DMS53 treated with DMSO at 0.1 percent for 48 hours (cell line): ENCODE measurements around the gene VAPA.
"Not testable (repeated sequence)": the region's sequence is repeated elsewhere in the genome, so short reads cannot be mapped to it uniquely, and the experiment has no call there.

Experiments
- DNase-seq: peaks from one replicate; lab custom pipeline; 2025; ENCODE audit not compliant: unreplicated experiment; lab: John Stamatoyannopoulos, UW

The VAPA gene

DNA sequence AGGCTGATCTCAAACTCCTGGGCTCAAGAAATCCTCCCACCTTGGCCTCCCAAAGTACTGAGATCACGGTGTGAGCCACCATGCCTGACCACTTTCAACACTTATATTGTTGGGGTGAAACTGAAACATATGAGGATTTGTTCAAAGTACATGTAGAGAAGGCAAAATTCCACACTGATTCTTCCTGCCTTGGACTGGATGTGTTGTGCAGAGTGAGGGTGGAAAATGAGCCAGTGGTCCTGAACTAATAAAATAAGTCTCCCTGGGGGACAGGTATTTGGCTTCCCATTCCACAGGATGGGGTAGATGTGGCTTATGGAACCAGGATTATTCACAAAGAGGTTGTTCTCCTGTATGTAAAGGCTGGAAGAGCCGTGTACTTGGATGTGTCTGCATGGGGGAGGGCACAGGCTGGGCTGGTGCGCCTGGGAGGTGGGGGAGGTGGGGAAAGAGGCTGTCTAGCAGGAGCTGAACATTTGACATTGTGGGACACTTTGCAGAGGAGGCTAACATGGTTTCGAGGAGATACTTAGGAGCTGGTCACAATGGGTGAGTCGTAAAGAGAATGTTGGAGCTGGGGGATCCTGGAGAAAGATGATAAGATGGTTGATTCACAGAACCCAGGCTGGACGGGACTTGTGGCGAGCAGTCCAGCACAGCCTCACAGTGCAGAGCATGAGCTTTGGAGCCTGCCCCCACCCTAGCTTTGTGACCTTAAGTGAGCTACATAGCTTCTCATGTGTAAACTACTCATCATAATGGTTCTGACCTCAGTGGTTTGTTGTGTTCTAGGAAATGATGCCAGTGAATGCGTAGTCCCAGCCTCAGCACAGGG is 28.4 kb upstream of the VAPA start, which contains the start of gene TXNDC2:
Gene TXNDC2 (plus strand): TSS at position 804 of the 835 bp plus-strand sequence. CDS start 708 bp downstream, outside the sequence.
- DNase-seq: no peak

DNA sequence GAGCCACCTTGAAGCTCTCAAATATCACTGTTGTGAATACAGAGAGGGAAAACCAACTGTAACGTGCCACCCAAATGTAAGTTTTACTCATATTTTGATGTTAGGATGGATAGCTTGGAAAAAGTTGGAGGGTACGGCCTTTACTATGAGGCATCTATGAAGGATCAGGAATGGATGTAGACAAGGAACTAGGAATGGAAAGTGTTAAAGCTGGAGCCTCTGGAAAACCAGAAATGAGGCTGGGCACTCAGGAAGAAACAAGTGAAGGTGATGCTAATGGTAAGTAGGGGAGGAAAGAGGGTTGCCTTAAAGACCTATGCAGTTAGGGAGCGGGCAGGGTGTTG is 27.8 kb upstream of the VAPA start:
- DNase-seq: no peak

DNA sequence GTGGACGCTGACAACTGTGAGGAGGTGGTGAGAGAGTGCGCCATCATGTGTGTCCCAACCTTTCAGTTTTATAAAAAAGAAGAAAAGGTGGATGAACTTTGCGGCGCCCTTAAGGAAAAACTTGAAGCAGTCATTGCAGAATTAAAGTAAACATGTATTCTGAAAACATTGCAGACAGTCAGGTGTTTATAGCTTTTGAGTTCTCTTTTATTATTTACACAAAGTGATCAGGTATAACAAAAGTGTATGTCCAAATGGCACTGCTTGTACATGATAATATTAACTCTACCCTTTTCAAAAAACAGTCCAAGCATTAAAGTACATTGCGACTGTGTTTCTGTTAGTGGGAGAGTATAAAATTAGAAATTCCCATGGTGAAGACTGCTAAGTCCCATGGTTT is 25.8 kb upstream of the VAPA start:
- DNase-seq: no peak

DNA sequence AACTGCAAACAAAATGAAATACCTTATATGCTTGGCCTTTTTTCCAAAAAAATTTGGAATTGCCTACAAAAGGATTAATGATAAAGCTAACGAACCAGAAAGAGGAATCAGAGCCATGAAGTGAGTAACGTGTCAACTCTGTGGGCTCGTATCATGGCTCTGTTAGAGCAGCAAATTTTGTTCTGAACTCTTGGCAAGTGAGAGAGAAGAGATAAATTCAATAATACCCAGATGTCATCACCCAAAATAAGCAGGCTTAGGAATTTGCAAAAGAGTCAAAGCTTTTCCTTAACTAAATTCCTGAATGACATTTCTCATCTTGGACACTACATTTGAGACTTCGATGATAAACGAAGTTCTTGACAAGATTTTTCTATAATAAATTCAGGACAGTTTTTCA is 23.6 kb upstream of the VAPA start:
- DNase-seq: no peak

DNA sequence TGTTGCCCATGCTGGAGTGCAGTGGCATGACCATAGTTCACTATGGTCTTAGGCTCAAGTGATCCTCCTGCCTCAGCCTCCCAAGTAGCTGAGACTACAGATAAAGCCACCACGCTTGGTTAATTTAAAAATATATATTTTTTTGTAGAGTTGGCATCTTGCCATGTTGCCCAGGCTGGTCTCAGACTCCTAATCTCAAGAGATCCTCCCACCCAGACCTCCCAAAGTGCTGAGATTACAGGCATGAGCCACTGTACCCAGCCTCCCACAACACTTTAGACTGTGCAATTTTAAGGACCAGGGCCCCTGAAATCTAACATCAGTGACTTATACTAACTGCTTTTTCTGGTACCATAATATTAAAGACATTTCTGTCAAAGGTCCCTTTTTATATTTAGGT is 22.9 kb upstream of the VAPA start:
- no peak for DNase-seq

DNA sequence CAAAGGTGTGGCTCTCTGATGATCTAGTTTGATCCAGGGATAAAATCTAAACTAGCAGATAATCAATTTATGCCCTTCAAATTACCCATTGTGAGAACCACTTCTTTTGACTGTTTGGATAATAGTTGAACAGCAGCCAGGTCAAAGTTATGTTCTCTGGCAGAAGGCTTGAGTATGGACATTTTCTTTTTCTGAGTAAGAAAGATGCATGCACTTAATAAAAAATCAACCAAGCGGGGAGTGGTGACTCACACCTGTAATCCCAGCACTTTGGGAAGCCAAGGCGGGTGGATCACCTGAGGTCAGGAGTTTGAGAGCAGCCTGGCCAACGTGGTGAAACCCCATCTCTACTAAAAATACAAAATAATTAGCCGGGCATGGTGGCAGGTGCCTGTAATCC is 22.3 kb upstream of the VAPA start:
- DNase-seq: not testable (repeated sequence)

DNA sequence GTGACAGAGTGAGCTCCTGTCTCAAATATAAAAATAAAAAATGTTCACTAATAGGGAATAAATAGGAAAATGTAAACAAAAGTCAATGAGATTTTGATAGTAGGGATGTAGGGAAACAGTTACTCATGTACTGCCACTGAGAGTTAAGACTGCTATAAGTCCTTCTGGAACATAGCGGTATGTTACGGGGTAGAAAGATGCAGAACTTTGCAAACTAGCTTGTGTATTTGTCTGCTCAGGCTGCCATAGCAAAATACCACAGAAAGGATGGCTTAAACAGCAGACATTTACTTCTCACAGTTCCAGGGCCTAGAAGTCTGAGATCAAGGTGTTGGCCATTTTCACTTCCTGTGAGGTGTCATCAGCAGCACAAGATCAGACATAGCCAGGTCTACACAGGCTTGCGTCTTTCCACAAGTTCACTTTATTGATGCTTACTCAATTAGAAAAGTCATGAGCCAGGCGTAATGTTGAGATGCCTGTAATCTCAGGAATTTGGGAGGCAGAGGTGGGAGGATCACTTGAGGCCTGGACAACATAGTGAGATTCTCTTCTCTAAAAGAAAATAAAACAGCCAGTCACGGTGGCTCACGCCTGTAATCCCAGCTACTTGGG is 19.3 kb upstream of the VAPA start:
- DNase-seq: no peak

DNA sequence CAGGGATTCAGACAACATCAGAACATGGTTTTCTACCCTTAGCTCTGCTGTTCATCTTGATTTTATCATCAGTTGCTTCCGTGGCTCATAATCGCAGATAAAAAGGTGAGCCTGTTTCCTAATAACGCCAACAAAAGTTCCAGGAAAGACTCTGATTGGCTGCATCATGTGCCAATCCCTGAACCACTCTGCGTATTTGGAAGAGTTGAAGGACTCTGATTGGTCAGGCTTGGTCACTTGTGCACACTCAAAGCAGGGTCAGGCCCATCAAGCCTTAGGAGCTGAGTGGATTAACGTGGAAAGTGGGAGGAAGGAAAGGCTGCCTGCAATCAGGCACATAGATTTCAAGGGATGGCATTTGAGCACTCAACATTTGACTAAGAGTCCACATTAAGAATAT is 16.7 kb upstream of the VAPA start:
- no peak for DNase-seq

DNA sequence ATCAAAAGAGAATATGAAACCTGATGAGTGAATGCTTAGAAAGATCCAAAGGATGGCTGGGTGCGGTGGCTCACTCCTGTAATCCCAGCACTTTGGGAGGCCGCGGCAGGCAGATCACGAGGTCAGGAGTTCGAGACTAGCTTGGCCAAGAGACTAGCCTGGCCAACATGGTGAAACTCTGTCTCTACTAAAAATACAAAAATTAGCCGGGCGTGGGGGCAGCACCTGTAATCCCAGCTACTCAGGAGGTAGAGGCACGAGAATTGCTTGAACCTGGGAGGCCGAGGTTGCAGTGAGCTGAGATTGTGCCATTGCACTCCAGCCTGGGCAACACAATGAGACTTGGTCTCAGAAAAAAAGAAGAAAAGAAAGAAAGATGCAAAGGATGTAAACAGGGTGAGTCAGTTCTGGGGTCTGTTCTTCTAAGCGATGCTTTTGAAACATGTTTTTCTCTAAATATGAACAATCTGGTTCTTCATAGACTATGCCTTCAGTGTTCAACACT is 16.0 kb upstream of the VAPA start:
- DNase-seq: not testable (repeated sequence)

DNA sequence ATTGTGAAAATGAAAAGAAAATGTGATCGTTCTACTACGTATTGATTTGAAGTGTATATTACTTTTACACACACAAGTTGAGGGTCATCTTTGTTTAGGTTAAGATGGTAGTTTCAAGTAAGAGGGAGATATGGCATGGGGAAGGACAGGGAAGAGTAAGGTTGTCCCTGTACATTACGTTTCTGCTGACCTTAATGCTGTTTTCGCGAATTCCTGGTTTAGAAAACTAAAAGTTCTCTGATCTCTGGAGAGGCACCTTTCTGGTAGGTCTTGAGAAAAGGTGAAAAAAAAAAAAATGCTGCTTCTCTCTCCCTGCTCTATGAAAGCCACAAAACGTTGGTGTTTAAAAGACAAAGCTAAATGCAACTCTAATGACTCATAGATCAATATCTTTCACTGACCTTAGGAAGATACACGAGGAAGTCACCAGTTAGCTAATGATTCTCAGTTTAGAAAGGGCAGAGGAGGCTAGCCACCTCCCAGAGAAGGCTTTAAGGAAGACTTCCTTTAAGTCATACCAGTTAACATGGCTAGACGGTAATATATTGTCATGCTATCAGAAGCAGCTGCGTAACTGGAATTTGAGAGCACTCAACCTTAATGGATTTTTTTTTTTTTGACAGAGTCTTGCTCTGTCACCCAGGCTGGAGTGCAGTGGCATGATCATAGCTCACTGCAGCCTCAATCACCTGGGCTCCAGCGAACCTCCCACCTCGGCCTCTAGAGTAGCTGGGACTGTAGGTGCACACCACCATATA is 14.8 kb upstream of the VAPA start:
- peak; percentile 33 for DNase-seq

DNA sequence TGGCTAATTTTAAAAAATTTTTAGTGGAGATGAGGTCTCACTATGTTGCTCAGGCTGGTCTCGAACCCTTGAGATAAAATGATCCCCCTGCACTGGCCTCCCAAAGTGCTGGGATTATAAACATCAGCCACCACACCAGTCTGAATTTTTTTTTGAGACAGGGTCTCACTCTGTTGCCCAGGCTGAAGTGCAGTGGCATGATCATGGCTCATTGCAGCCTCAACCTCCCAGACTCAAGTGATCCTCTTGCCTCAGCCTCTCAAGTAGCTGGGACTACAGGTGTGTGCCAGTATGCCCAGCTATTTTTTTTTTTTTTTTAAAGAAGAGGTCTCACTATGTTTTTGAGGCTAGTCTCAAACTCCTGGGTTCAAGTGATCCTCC is 14.3 kb upstream of the VAPA start:
- DNase-seq: not testable (repeated sequence)

DNA sequence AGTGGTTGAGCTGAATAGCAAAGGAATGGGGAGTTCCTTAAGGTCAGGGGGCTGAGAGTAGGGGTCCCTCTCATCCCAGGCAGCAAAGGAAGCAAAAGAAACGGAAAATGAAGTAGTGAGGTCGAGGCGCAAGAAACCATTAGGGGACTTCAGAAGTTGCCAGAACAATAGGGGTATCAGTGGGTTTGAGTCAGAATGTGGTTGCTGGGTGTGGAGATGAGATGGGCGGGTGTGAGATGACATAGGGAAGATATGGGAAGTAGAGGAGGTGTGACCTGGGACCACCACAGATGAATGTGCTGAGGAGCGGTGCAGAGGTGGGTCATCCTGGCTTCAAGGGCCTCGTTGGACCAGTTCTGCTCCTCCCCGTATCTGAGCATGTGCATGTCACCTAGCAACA is 13.1 kb upstream of the VAPA start:
- no peak for DNase-seq

DNA sequence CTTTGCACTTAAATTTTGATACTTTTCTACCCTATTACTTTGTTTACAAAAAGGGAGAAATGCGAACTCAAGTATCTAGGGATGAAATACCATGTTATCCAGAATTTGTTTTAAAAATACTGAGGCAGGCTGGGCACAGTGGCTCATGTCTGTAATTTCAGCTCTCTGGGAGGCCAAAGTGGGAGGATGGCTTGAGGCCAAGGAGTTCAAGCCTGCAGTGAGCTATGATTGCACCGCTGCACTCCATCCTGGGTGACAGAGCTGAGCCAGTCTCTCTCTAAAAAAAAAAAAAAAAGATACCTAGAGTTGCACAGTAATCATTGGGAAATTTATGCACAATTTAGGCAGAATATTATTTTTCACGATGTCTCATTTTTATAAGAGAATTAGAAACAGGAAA is 12.4 kb upstream of the VAPA start:
- no peak for DNase-seq

DNA sequence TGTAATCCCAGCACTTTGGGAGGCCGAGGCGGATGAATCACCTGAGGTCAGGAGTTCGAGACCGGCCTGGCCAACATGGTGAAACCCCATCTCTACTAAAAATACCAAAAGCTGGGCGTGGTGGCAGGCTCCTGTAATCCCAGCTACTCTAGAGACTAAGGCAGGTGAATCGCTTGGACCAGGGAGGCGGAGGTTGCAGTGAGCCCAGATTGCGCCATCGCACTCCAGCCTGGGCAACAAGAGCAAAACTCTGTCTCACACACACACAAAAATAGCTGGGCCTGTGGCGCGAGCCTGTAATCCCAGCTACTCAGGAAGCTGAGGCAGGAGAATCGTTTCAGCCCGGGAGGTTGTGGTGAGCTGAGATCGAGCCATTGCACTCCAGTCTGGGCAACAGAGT is 11.6 kb upstream of the VAPA start:
- DNase-seq: not testable (repeated sequence)

DNA sequence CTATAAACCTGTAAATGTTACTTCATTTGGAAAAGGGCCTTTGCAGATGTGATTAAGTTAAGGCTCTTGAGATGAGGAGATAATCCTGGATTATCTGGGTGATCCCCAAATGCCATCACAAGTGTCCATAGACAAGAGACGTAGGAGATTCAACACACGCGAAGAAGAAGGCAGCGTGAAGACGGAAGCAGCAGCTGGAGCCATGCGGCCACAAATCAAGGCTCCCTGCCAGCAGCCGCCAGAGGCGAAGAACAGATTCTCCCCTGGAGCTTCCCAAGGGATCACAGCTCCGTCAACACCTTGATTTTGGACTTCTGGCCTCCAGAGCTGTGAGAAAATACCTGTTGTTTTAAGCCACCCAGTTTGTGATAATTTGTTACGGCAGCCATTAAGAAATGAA is 11.0 kb upstream of the VAPA start:
- no peak for DNase-seq

DNA sequence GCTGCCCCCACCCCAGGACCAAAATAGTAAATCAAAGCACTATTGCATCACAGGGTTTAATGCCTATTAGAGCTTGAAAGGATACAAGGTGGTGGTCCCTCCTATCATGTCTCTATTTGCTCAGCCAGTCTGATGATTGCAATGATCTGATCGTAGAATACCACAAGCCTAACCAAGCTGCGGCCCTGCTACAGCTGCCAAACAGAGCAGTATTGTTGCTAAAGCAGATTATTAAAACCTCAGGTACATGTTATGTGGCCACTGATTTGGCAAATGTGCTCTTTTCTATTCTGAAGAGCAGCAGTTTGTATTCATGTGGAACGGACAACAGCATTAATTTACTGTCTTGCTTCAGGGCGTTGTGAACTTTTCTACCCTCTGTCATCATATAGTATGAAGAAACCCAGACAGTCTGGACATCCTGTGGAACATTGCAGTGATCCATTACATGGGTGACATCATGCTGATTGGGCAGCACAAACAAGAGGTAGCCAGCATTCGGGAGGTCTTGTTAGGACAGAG is 8.4 kb upstream of the VAPA start:
- no peak for DNase-seq

DNA sequence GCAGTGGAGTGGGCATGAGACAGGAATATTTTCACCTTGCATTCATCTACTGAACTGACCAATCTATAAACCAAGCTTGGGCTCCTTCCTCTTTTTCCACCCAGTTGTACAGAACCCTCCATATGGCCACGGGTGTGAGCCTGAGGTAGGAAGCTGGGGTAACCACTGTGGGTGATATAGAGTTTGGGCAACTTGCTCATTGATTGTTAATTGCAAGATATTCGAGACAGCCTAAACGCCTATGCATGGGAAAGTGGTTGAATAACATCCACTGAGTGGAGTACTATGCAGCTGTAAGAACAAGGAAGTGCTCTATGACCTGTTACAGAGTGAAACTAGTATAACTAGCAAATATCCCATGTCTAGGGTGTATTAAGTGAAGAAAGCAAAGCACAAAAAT is 7.3 kb upstream of the VAPA start:
- DNase-seq: no peak

DNA sequence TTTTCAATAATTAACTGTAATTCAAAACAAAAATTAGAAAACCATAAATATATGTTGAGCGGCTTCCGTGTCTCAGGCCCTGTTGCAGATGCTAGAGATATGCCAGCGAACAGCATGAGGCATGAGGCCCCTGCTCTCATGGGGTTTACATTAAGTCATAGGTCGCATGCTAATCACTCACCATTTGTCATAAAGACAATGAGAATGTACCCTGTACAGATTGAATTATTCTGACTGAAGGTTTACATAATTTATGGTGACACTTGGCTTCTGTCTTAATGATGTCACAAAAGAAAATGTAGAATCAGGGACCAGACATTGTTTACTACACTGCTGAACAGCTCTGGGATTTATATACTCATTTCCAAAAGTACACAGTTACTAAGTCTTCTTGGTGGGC is 5.9 kb upstream of the VAPA start:
- DNase-seq: no peak

DNA sequence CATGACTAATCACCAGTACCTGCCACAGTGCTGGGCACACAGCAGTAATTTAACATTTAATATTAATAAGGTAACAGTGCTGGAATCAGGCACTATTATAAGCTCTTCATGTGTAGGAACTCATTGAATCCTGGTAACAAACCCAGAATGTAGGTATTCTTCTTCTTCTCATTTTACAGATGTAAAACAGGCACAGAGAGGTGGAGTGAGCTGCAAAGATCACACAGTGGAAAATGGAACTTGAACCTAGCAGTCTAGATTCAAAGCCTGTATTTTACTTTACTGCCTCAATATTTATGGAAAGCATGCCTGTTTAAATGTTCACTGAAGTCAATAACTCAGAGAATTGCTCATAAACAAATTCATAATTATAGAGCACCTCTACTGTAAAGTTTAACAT is 3.7 kb upstream of the VAPA start:
- DNase-seq: no peak

DNA sequence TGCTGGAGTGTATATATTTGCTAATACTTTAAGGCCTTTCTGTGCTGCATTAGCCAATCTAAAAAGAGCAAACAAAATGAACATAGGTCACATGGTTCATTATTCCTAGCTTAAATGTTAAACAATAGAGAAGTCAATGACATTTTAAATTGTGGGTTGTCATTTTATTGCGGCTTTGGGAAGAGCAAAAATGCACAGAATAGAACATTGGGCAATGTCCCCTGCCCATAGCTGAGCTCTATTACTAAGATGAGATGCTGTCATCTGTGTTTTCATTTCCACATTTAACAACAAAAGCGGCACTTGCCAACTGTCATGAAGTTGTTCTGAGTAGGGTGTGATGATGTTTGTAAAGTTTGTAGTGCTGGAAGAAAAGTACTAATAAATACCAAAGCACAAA is 3.2 kb upstream of the VAPA start:
- no peak for DNase-seq

DNA sequence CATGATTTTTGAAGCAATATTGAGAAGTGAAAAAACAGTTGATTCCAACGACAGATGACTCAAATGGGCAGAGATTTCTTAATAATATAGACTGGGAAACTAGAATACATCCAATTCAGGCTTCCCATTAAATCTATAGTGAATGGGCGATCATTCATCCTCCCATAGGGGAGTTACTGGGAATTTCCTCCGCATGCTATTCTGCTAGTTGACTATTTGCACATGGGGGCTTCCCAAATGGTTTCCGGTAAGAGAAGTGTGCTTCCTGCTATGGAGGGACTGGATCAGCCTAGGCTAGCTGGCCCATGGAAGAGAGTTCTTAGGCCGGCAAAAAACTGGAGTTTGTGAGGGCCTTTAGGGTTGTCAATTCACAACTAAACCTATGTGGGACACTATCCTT is 2.6 kb upstream of the VAPA start:
- no peak for DNase-seq

DNA sequence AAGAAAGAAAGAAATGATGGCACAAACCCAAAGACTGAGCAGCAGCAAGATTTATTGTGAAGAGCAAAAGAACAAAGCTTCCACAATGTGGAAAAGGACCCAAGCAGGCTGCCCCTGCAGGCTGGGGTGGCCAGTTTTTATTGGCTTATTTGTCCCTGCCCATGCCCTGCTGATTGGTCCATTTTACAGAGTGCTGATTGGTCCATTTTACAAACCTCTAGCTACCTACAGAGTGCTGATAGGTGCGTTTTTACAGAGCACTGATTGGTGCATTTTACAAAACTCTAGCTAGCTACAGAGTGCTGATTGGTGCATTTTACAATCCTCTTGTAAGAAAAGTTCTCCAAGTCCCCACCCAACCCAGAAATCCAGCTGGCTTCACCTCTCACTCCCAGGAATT is 1.5 kb upstream of the VAPA start:
- not testable (repeated sequence) for DNase-seq
